ENCODE data around the gene TDRD10. TPM values are rescaled to one million over a fixed set of nuclear protein-coding genes. Genes with fewer than 3 reads are reported as not detected.

TDRD10 gene
- total and polyA plus RNA-seq, 2 experiments from 2014 or later = 0.29 TPM; not detected in 1

DNA sequence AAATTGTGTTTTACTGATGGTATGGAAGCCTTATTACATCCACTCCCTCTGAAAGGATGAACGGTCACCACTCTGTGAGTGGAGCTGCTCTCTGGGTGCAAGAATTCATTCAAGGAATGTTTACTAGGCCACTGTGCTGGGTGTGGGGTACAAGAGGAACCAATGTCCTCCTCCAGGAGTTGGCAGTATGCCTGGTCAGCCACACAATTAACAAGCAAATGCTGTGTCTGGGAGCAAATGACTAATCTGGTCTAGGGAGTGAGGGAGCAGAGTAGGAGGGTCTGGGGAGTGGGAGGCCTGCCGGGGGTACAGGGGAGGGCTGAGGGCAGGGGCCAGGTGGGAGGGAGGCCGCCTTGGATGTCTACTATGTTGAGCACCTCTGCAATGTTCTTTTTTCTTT lies 27.2 kb upstream of the TDRD10 start (continued):
- TF ChIP-seq, protein P1, sequence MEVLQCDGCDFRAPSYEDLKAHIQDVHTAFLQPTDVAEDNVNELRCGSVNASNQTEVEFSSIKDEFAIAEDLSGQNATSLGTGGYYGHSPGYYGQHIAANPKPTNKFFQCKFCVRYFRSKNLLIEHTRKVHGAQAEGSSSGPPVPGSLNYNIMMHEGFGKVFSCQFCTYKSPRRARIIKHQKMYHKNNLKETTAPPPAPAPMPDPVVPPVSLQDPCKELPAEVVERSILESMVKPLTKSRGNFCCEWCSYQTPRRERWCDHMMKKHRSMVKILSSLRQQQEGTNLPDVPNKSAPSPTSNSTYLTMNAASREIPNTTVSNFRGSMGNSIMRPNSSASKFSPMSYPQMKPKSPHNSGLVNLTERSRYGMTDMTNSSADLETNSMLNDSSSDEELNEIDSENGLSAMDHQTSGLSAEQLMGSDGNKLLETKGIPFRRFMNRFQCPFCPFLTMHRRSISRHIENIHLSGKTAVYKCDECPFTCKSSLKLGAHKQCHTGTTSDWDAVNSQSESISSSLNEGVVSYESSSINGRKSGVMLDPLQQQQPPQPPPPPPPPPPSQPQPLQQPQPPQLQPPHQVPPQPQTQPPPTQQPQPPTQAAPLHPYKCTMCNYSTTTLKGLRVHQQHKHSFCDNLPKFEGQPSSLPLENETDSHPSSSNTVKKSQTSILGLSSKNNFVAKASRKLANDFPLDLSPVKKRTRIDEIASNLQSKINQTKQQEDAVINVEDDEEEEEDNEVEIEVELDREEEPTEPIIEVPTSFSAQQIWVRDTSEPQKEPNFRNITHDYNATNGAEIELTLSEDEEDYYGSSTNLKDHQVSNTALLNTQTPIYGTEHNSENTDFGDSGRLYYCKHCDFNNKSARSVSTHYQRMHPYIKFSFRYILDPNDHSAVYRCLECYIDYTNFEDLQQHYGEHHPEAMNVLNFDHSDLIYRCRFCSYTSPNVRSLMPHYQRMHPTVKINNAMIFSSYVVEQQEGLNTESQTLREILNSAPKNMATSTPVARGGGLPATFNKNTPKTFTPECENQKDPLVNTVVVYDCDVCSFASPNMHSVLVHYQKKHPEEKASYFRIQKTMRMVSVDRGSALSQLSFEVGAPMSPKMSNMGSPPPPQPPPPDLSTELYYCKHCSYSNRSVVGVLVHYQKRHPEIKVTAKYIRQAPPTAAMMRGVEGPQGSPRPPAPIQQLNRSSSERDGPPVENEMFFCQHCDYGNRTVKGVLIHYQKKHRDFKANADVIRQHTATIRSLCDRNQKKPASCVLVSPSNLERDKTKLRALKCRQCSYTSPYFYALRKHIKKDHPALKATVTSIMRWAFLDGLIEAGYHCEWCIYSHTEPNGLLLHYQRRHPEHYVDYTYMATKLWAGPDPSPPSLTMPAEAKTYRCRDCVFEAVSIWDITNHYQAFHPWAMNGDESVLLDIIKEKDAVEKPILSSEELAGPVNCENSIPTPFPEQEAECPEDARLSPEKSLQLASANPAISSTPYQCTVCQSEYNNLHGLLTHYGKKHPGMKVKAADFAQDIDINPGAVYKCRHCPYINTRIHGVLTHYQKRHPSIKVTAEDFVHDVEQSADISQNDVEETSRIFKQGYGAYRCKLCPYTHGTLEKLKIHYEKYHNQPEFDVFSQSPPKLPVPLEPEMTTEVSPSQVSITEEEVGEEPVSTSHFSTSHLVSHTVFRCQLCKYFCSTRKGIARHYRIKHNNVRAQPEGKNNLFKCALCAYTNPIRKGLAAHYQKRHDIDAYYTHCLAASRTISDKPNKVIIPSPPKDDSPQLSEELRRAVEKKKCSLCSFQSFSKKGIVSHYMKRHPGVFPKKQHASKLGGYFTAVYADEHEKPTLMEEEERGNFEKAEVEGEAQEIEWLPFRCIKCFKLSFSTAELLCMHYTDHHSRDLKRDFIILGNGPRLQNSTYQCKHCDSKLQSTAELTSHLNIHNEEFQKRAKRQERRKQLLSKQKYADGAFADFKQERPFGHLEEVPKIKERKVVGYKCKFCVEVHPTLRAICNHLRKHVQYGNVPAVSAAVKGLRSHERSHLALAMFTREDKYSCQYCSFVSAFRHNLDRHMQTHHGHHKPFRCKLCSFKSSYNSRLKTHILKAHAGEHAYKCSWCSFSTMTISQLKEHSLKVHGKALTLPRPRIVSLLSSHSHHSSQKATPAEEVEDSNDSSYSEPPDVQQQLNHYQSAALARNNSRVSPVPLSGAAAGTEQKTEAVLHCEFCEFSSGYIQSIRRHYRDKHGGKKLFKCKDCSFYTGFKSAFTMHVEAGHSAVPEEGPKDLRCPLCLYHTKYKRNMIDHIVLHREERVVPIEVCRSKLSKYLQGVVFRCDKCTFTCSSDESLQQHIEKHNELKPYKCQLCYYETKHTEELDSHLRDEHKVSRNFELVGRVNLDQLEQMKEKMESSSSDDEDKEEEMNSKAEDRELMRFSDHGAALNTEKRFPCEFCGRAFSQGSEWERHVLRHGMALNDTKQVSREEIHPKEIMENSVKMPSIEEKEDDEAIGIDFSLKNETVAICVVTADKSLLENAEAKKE (CRISPR knock-in tag; IDR thresholded peaks at IDR 0.05) = no peak
- TF ChIP-seq EZH2 (IDR thresholded peaks at IDR 0.05; ENCODE audit: low read depth, unreplicated experiment) (no peak), EZH2phosphoT487 (IDR thresholded peaks at IDR 0.05; ENCODE audit: unreplicated experiment) (no peak), ZNF331 (CRISPR knock-in tag; IDR thresholded peaks at IDR 0.05; ENCODE audit: low read depth) (no peak), CTCF (conservative IDR thresholded peaks at IDR 0.05; ENCODE audit: low read depth in 2 of 2) (no peak), NANOG (IDR thresholded peaks at IDR 0.05; ENCODE audit: borderline replicate concordance) (no peak)
- TF ChIP-seq, protein P2, sequence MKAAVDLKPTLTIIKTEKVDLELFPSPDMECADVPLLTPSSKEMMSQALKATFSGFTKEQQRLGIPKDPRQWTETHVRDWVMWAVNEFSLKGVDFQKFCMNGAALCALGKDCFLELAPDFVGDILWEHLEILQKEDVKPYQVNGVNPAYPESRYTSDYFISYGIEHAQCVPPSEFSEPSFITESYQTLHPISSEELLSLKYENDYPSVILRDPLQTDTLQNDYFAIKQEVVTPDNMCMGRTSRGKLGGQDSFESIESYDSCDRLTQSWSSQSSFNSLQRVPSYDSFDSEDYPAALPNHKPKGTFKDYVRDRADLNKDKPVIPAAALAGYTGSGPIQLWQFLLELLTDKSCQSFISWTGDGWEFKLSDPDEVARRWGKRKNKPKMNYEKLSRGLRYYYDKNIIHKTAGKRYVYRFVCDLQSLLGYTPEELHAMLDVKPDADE (IDR thresholded peaks at IDR 0.05) = no peak

Measured in GM23338 (cell line).